HepG2 (cell line): ENCODE measurements around the gene BCAP29. TPM values are rescaled to one million over a fixed set of nuclear protein-coding genes. Genes with fewer than 3 reads are reported as not detected.

Experiments used
- ARID2 ChIP-seq: sonication (generic); formaldehyde crosslinking; IDR thresholded peaks from 2 replicates; pipeline ENCODE4 v1.8.1; 2022; ENCODE audit warnings: mild to moderate bottlenecking, missing genetic modification reagents, borderline replicate concordance
- FLYWCH1 ChIP-seq: sonication (generic); formaldehyde crosslinking; IDR thresholded peaks from 2 replicates; pipeline ENCODE4 v1.8.1; 2023; ENCODE audit warnings: mild to moderate bottlenecking, missing genetic modification reagents
- HMGA1 ChIP-seq: sonication (generic); formaldehyde crosslinking; conservative IDR thresholded peaks from 2 replicates; pipeline ENCODE4 v1.4.0; 2020; ENCODE audit warnings: missing genetic modification reagents
- MAFF ChIP-seq: IDR thresholded peaks from 2 replicates; pipeline ENCODE4 v1.6.1; 2011; ENCODE audit warnings: low read depth, low read length, improper control_type of control experiment
- MEIS2 ChIP-seq: sonication (generic); formaldehyde crosslinking; IDR thresholded peaks from 2 replicates; pipeline ENCODE4 v1.9.0; 2021; ENCODE audit warnings: mild to moderate bottlenecking, missing genetic modification reagents
- PBX2 ChIP-seq: IDR thresholded peaks from 2 replicates; pipeline ENCODE4 v1.6.1; 2016; ENCODE audit warnings: control low read depth
- PHF8 ChIP-seq: sonication (generic); formaldehyde crosslinking; IDR thresholded peaks from 2 replicates; pipeline ENCODE4 v1.5.0; 2020; ENCODE audit warnings: missing genetic modification reagents
- REST ChIP-seq, 2 experiments: IDR thresholded peaks; 2 replicates each; pipeline ENCODE4 v1.6.1; 2011 to 2012; ENCODE audit warnings: low read length in 2 of 2, borderline replicate concordance in 1 of 2, low read depth in 1 of 2, mild to moderate bottlenecking in 1 of 2, moderate library complexity in 1 of 2
- ZFP36 ChIP-seq: fragments of 150-350 bp; IDR thresholded peaks from 2 replicates; pipeline ENCODE4 v1.6.1; 2018; ENCODE audit warnings: borderline replicate concordance, low read length, low read depth; ENCODE audit not compliant: partially characterized antibody
- ZNF383 ChIP-seq: sonication (generic); formaldehyde crosslinking; IDR thresholded peaks from 2 replicates; pipeline ENCODE4 v1.4.0; 2020; ENCODE audit warnings: missing genetic modification reagents, mild to moderate bottlenecking, borderline replicate concordance
- ZNF646 ChIP-seq: sonication (generic); formaldehyde crosslinking; IDR thresholded peaks from 2 replicates; pipeline ENCODE4 v1.9.0; 2021; ENCODE audit warnings: mild to moderate bottlenecking, missing genetic modification reagents
- ZSCAN5A ChIP-seq: sonication (generic); formaldehyde crosslinking; IDR thresholded peaks from 2 replicates; pipeline ENCODE4 v1.8.0; 2022; ENCODE audit warnings: mild to moderate bottlenecking, missing genetic modification reagents, borderline replicate concordance
- polyA plus RNA-seq, 8 experiments: library from polyadenylated mRNA; depleted of rRNA in 3 of 8; stranded (reverse) in 7 of 8; unstranded in 1 of 8; fragments of >200 nt; fragmentation: Illumina TruSeq in 4 of 8; extraction: Trizol in 4 of 8; gene quantifications; 2 replicates each; pipeline versions ENCODE4 v1.2.1 to v1.2.3, GENCODE V29; 2011 to 2016; ENCODE audit warnings: low read depth in 4 of 8, missing spikeins in 1 of 8, mixed read lengths in 1 of 8; ENCODE audit not compliant: insufficient read depth in 1 of 8
- total RNA-seq, 5 experiments: library from RNA; depleted of rRNA; stranded (reverse); fragments of >200 nt; fragmentation: Illumina TruSeq; extraction: Trizol; gene quantifications; 2 replicates each; pipeline ENCODE4 v1.2.3, GENCODE V29; 2016; ENCODE audit warnings: low read depth in 1 of 5

The BCAP29 gene
- total and polyA plus RNA-seq, 2 of the 13 experiments (the other 11 are each of a cell fraction or from before 2014, with no cell fraction given), result 15.3 to 35.6 TPM

DNA sequence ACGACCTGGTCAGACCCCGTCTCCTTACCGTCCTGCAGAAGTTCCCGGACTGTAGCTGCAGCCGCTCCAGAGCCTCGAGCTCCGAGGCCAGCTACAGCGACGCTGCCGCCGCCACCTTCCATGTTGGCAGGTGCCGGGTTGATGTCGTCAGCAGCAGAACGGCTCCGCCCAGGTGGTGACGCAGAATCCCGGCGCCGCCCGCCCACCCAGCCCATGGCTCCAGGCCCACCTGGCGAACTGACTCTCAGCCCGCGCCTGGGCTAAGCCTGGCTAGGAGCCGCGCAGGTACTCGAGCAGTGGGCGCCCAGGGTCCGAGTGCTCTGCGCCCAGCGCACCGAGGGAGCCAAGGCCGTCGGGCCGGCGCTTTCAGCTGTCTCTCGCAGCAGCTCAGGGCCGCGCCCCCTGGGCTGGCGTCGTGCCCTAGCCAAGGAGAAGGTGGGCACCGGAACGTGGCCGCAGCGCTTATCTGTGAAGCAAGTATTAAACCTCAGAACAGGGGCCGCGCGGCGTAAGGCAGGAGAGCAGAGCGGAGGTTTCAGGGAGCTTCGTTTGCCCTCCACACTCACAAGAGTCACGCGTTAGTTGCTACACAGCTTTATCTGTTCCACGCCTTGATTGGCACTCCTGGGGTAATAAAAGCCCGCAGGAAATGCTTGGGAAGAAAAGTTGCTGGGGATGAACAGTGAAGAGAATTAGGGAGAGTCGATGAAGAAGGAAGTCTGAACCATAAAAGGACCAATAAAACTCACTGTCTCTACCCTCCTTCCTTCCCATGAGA, 16.1 kb upstream of the BCAP29 start, which contains the start of the genes COG5 and DUS4L (continued):
- TF ChIP-seq REST (IDR thresholded peaks at IDR 0.05; ENCODE audit: borderline replicate concordance in 1 of 2, low read depth in 1 of 2, low read length in 2 of 2), result 0 out of 4 replicates have a peak, but pooled peaks of 1 of the 2 experiments have one; percentile 50
- TF ChIP-seq ARID2 (CRISPR knock-in tag), result peak; percentile 71; the same call in 1 of the 2 replicates
- TF ChIP-seq FLYWCH1 (CRISPR knock-in tag), result no peak
- no peak for TF ChIP-seq PBX2
- TF ChIP-seq HMGA1 (CRISPR knock-in tag), result no peak
- TF ChIP-seq ZSCAN5A (CRISPR knock-in tag), result no peak
- no peak for TF ChIP-seq MAFF
- TF ChIP-seq ZNF646 (CRISPR knock-in tag), result 0 out of 2 replicates have a peak, but pooled peaks have one; percentile 60
- no peak for TF ChIP-seq ZFP36
- no peak for TF ChIP-seq ZNF383 (CRISPR knock-in tag)
- peak; percentile 98 for TF ChIP-seq PHF8 (CRISPR knock-in tag)
- TF ChIP-seq MEIS2 (CRISPR knock-in tag), result peak; percentile 53; the same call in 1 of the 2 replicates
